Pancreas (tissue), 10 donors: Measurements from ENCODE around the gene ROCK1. TPM values are rescaled to one million over a fixed set of nuclear protein-coding genes. Genes with fewer than 3 reads are reported as not detected.
A peak's percentile ranks its signal among the peaks of the same experiment; 100 is the strongest.

ENCODE experiments used
- ATAC-seq, 4 donors: fragments of 200-7000 bp; cut with Tn5 transposase; one replicate each; pipeline versions ENCODE4 v1.8.0 to v1.9.1; 2020; ENCODE audit warnings: mild to moderate bottlenecking in 4 of 4, moderate library complexity in 4 of 4
- DNase-seq, 6 donors: peaks; one replicate each; pipeline ENCODE4 v3.0.0-alpha.2; 2020
- FAIRE-seq: peaks from 2 replicates; lab custom pipeline; 2012; peaks lifted over from hg19 to GRCh38; lab: Jason Lieb, UNC
- H3K27ac ChIP-seq, 4 donors: fragments of 200-600 bp; sonication (generic); 1 replicate in 3 of 4; 2 replicates in 1 of 4; pipeline versions ENCODE4 v1.5.0 to v1.8.0; 2020
- H3K27me3 ChIP-seq, 4 donors: fragments of 200-600 bp; one replicate each; pipeline ENCODE4 v1.8.0; 2021
- H3K36me3 ChIP-seq, 3 donors: fragments of 200-600 bp; sonication (generic) in 1 of 3; one replicate each; pipeline versions ENCODE4 v1.5.0 to v1.8.0; 2020 to 2021
- H3K4me1 ChIP-seq, 3 donors: fragments of 200-600 bp; one replicate each; pipeline ENCODE4 v1.8.0; 2021
- H3K4me3 ChIP-seq, 4 donors: fragments of 200-600 bp; sonication (generic) in 2 of 4; one replicate each; pipeline versions ENCODE4 v1.5.0 to v1.8.0; 2020 to 2021
- H3K9me3 ChIP-seq, 4 donors: fragments of 200-600 bp; one replicate each; pipeline ENCODE4 v1.8.0; 2021
- WGBS, 2 donors: extraction: QIAGEN DNeasy Blood & Tissue Kit; methylation state at CpG; one replicate each; pipeline ENCODE4 v1.1.7; 2013; 5-methylcytosine and 5-hydroxymethylcytosine counted together
- intact Hi-C, 3 donors: fragments of 100-400 bp; cut with DNase I; formaldehyde crosslinking; loops; one replicate each; pipeline versions ENCODE4 v1.11.1 to v1.14.2; 2022
- polyA plus RNA-seq, 2 donors: library from polyadenylated mRNA; stranded (reverse); fragments of 200-250 nt; gene quantifications; one replicate each; pipeline ENCODE4 v1.2.3, GENCODE V29; 2013
- total RNA-seq, 6 donors: library from RNA; stranded (reverse); fragmentation: NEBNext Ultra II Directional in 4 of 6; extraction: Animal tissue kit (Norgen Biotek cat#: 25700) in 4 of 6; gene quantifications; one replicate each; pipeline versions ENCODE4 v1.2.1 to v1.2.4, GENCODE V29; 2021 to 2023
- TF ChIP-seq, protein P1 (sequence below), 4 donors: fragments of 200-600 bp; sonication (generic) in 3 of 4; IDR thresholded peaks; one replicate each; pipeline versions ENCODE4 v1.5.0 to v1.8.0; 2021; ENCODE audit warnings: antibody characterized with exemption in 4 of 4
- donor health status: healthy with polysubstance abuse.
- donor health status: DM: no; HTN: no; CAD: no; lungs with moderate emphysema.
- donor health status: DM: no; HTN: no; CAD: no.
- donor health status: control.
- donor health status: control.
- donor health status: Bipolar disorder and iron deficiency.
- donor health status: DM: yes; HTN: yes; CAD: no.
- donor health status: DM: no; HTN: no; CAD: no.
- donor health status: DM: no; HTN: no; CAD: no.
- donor health status: DM: yes; HTN: yes; CAD: no.

ROCK1 gene
- total and polyA plus RNA-seq, 8 donors, result 6.1 to 25.1 (median 11.3) TPM

DNA sequence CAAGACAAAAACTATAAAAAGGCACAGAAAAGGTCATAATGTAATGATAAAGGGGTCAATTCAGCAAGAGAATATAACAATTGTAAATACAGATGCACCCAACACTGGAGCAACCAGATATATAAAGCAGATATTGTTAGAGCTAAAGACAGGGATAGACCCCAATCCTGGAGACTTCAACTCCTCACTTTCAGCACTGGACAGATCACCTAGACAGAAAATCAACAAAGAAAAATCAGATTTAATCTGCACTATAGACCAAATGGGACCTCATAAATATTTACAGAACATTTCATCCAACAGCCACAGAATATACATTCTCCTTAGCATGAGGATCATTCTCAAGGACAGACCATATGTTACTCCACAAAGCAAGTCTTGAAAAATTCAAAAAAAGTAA, 114.2 kb downstream of the ROCK1 start:
- ATAC-seq (no peak), FAIRE-seq (no peak), DNase-seq (no peak)
- TF ChIP-seq, protein P1, sequence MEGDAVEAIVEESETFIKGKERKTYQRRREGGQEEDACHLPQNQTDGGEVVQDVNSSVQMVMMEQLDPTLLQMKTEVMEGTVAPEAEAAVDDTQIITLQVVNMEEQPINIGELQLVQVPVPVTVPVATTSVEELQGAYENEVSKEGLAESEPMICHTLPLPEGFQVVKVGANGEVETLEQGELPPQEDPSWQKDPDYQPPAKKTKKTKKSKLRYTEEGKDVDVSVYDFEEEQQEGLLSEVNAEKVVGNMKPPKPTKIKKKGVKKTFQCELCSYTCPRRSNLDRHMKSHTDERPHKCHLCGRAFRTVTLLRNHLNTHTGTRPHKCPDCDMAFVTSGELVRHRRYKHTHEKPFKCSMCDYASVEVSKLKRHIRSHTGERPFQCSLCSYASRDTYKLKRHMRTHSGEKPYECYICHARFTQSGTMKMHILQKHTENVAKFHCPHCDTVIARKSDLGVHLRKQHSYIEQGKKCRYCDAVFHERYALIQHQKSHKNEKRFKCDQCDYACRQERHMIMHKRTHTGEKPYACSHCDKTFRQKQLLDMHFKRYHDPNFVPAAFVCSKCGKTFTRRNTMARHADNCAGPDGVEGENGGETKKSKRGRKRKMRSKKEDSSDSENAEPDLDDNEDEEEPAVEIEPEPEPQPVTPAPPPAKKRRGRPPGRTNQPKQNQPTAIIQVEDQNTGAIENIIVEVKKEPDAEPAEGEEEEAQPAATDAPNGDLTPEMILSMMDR (IDR thresholded peaks at IDR 0.05), result no peak
- H3K9me3 ChIP-seq, result no peaks in the 10 kb centered on the region
- no peak overlapping the region for H3K27ac ChIP-seq
- intact Hi-C loops, result no loop called here
- H3K36me3 ChIP-seq, result peaks cover 0 to 5% (median 0%) of the 10 kb centered on the region in 3 donors
- H3K4me1 ChIP-seq, result no peaks in the 10 kb centered on the region
- no peak overlapping the region for H3K4me3 ChIP-seq
- no peaks in the 10 kb centered on the region for H3K27me3 ChIP-seq

DNA sequence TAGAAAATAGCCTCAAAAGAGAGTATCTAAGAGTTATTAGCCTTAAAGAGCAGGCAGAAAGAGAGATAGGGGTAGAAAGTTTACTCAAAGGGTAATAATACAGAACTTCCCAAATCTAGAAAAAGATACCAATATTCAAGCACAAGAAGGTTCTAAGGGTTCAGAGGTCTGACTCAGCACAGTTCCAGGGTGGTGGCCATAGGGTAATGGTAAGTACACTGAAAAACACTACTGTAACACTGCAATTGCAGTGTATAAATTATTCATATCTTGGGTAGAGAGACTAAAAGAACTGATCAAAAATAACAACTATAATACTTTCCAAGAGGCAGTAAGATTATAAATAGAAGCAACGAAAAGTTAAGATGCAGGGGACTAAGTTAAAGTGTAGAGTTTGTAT, 115.2 kb downstream of the ROCK1 start:
- Histone ChIP-seq H3K27me3 (no peaks in the 10 kb centered on the region), H3K4me1 (no peaks in the 10 kb centered on the region), H3K4me3 (no peak overlapping the region), H3K27ac (no peak overlapping the region), H3K9me3 (no peaks in the 10 kb centered on the region), H3K36me3 (peaks cover 0 to 8% (median 0%) of the 10 kb centered on the region in 3 donors)
- intact Hi-C loops, result no loop called here
- TF ChIP-seq, protein P1 (IDR thresholded peaks at IDR 0.05), result no peak
- ATAC-seq, result no peak
- 93 to 94% methylated on average over 1 of the region's 1 CpG for WGBS, 2 donors
- no peak for DNase-seq
- FAIRE-seq, result no peak

DNA sequence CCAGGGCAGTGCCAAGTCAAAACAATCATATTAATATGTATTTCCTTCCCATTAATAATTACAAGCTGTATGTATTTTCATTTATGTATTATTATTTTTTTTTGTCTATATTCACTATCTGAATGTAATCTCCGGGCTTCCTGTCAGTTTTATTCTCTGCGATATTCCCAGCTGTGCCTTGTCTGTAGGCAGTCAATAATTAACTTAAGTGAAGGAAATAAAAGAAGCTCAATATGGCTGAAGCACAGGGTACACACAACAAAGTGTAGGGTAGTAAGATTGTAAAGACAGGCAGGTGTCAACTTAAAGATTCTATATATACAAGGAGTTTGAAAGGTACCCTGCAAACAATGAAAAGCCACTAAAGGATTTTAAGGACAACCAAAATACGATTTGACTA, 122.9 kb downstream of the ROCK1 start:
- peak in 3 of 4 donors; percentile 48 to 78 (median 57) for ATAC-seq
- Histone ChIP-seq H3K4me3 (no peak overlapping the region), H3K27ac (no peak overlapping the region), H3K36me3 (peaks cover 0 to 37% (median 10%) of the 10 kb centered on the region in 3 donors), H3K4me1 (no peaks in the 10 kb centered on the region), H3K27me3 (no peaks in the 10 kb centered on the region), H3K9me3 (no peaks in the 10 kb centered on the region)
- TF ChIP-seq, protein P1 (IDR thresholded peaks at IDR 0.05), result no peak
- intact Hi-C loops, result no loop called here
- 48 to 51% methylated on average over 3 of the region's 3 CpGs for WGBS, 2 donors
- no peak for DNase-seq
- FAIRE-seq, result peak; percentile 37

DNA sequence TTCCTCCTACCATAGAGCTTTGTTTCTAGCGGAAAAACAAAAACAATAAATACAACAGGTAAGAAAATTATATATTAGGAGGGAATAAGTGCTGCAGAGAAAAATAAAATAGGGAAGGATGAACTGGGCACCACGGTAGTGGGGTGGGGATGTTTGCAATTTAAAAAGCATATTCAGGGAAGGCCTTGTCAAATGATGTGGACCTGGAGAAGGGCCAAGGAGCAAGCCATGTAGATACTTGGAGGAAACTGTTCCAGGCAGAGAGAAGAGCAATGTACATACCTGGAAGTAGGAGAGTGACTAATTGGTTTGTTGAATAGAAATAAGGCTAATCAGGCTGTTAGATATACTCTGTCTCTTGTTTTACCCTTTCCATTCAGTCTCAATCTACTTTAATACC, 136.5 kb downstream of the ROCK1 start:
- no peak overlapping the region for H3K27ac ChIP-seq
- H3K4me1 ChIP-seq, result peaks cover 0 to under 1% (median 0%) of the 10 kb centered on the region in 3 donors
- no peak for DNase-seq
- intact Hi-C loops, result no loop called here
- FAIRE-seq, result no peak
- no peak overlapping the region for H3K4me3 ChIP-seq
- ATAC-seq, result no peak
- H3K36me3 ChIP-seq, result peaks cover 0 to 24% (median 6%) of the 10 kb centered on the region in 3 donors
- 96% methylated on average over 2 of the region's 2 CpGs for WGBS, 2 donors
- H3K27me3 ChIP-seq, result no peaks in the 10 kb centered on the region
- no peaks in the 10 kb centered on the region for H3K9me3 ChIP-seq
- TF ChIP-seq, protein P1 (IDR thresholded peaks at IDR 0.05), result no peak

DNA sequence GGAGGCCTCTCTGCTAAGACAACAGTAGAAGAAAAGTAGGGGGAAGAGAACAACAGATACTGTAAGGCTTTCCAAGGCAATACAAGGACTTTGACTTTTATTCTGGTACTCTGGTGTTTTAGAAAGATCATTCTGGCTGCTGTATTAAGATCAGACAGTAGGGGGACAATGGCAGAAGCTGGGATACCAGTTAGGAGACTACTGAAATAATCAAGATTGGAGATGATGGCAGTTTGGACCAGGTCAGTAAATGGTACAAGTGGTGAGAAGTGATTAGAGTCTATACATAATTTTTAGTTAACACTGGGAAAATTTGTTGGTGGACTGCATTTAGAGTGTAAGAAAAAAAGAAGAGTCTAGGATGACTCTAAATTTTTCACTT, 139.7 kb downstream of the ROCK1 start:
- peak in 3 of 4 donors; percentile 36 to 73 (median 66) for ATAC-seq
- Histone ChIP-seq H3K27me3 (no peaks in the 10 kb centered on the region), H3K36me3 (peaks cover 0 to 32% (median 13%) of the 10 kb centered on the region in 3 donors), H3K4me3 (no peak overlapping the region), H3K9me3 (no peaks in the 10 kb centered on the region), H3K4me1 (peaks cover 0 to 3% (median 0%) of the 10 kb centered on the region in 3 donors), H3K27ac (no peak overlapping the region)
- intact Hi-C loops, result no loop called here
- no peak for DNase-seq
- no peak for FAIRE-seq
- TF ChIP-seq, protein P1 (IDR thresholded peaks at IDR 0.05), result peak in 1 of 4 donors; percentile 25
